ENCODE measurements around the gene KIF13A. TPM values are rescaled to one million over a fixed set of nuclear protein-coding genes. Genes with fewer than 3 reads are reported as not detected.

KIF13A gene
- total RNA-seq, 1 donor from 2014 or later = 44.4 TPM

DNA sequence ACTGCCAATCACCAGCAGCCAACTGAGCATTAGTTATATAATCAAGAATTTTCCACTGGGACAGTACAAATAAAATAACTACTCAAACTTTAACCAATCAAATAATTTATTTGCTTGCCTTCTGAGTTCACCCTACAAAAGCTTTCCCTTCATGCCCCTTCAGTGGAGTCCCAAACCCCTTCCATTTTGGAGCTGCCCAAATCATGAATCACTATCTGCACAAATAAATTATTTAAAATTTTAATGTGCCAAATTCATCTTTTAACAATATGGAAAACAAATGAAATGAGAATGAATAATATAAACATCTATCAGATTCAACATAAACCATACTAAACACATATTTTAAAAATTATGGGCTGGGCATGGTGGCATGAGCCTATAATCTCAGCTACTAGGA is 85.9 kb downstream of the KIF13A start:
- TF ChIP-seq, protein P1, sequence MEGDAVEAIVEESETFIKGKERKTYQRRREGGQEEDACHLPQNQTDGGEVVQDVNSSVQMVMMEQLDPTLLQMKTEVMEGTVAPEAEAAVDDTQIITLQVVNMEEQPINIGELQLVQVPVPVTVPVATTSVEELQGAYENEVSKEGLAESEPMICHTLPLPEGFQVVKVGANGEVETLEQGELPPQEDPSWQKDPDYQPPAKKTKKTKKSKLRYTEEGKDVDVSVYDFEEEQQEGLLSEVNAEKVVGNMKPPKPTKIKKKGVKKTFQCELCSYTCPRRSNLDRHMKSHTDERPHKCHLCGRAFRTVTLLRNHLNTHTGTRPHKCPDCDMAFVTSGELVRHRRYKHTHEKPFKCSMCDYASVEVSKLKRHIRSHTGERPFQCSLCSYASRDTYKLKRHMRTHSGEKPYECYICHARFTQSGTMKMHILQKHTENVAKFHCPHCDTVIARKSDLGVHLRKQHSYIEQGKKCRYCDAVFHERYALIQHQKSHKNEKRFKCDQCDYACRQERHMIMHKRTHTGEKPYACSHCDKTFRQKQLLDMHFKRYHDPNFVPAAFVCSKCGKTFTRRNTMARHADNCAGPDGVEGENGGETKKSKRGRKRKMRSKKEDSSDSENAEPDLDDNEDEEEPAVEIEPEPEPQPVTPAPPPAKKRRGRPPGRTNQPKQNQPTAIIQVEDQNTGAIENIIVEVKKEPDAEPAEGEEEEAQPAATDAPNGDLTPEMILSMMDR (IDR thresholded peaks at IDR 0.05; ENCODE audit: unreplicated experiment) = no peak
- no peaks in the 10 kb centered on the region for H3K4me1 Mint-ChIP-seq (ENCODE audit: low read depth)

DNA sequence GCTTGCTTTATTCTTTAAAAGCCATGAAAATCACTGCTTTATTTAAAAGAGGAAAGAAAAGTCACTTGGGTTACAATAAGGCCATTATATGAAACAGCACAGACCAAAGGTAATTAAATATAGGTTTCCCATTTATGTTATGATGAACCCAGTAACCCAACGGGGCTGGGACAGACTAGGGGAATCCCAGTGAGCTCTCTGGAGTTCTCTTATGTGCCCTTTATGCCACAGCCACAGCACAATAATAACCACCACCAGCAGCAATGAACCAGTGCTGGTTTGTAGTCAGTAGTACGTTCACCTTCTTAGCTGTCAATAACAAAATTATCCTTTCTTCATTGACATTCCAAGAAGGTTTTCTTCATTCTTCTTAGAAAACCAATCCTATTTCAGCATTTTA is 87.4 kb downstream of the KIF13A start:
- Mint-ChIP-seq H3K4me1 (ENCODE audit: low read depth) (no peaks in the 10 kb centered on the region), H3K27ac (no peak overlapping the region), H3K9me3 (ENCODE audit: low read depth) (peaks cover 27% of the 10 kb centered on the region), H3K4me3 (ENCODE audit: low read depth) (no peak overlapping the region), H3K36me3 (ENCODE audit: insufficient read depth) (peaks cover 29% of the 10 kb centered on the region), H3K27me3 (no peaks in the 10 kb centered on the region)
- DNase-seq (ENCODE audit: low spot score, unreplicated experiment) = no peak
- TF ChIP-seq, protein P1 (IDR thresholded peaks at IDR 0.05; ENCODE audit: unreplicated experiment) = no peak

More for the DNA sequence above, 85.9 kb downstream of the KIF13A start:
- H3K27ac Mint-ChIP-seq = no peak overlapping the region
- peaks cover 16% of the 10 kb centered on the region for H3K36me3 Mint-ChIP-seq (ENCODE audit: insufficient read depth)
- no peaks in the 10 kb centered on the region for H3K27me3 Mint-ChIP-seq
- H3K9me3 Mint-ChIP-seq (ENCODE audit: low read depth) = peaks cover 16% of the 10 kb centered on the region
- no peak for DNase-seq (ENCODE audit: low spot score, unreplicated experiment)
- no peak overlapping the region for H3K4me3 Mint-ChIP-seq (ENCODE audit: low read depth)

DNA sequence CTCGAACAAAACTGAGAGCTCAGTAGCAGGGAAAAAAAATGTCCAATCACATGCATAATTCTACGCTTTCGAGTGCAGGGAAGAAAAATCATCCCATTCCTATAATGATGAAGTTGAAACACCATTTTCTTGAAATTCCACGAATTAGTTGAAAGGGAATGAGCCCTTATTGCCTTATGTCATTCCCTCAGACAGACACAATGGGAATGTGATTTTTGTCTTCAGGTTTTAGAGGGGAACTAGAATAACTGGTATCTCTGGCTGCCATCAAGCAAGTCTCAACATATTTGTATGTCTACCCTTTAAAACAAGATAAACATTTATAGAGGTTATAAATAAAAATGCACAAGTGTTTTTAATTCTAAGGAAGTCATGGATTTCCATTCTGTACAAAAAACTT is 87.9 kb downstream of the KIF13A start:
- Mint-ChIP-seq H3K27ac (no peak overlapping the region), H3K9me3 (ENCODE audit: low read depth) (peaks cover 30% of the 10 kb centered on the region), H3K4me3 (ENCODE audit: low read depth) (no peak overlapping the region), H3K4me1 (ENCODE audit: low read depth) (no peaks in the 10 kb centered on the region), H3K36me3 (ENCODE audit: insufficient read depth) (peaks cover 34% of the 10 kb centered on the region), H3K27me3 (no peaks in the 10 kb centered on the region)
- DNase-seq (ENCODE audit: low spot score, unreplicated experiment) = no peak
- TF ChIP-seq, protein P1 (IDR thresholded peaks at IDR 0.05; ENCODE audit: unreplicated experiment) = no peak

DNA sequence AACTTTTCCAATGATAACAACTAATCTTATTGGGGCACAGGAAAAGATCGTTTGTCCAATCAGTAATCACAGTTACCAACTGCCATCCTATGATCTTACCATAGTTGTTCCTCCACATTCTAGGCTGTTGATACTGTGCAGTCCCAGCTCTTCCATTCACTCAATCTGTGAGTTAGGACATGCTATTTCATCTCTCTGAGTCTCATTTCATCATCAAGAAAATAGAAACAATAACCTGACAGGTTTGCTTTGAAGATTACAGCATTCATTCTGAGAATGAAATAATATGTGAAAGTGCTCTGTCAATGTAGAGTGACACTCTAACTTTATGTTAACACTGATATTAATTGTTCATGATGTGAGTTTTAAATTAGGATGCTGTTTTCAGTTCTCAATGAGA is 89.8 kb downstream of the KIF13A start:
- no peak for DNase-seq (ENCODE audit: low spot score, unreplicated experiment)
- TF ChIP-seq, protein P1 (IDR thresholded peaks at IDR 0.05; ENCODE audit: unreplicated experiment) = no peak
- H3K27ac Mint-ChIP-seq = no peak overlapping the region
- H3K27me3 Mint-ChIP-seq = no peaks in the 10 kb centered on the region
- peaks cover 44% of the 10 kb centered on the region for H3K36me3 Mint-ChIP-seq (ENCODE audit: insufficient read depth)
- no peak overlapping the region for H3K4me3 Mint-ChIP-seq (ENCODE audit: low read depth)
- H3K4me1 Mint-ChIP-seq (ENCODE audit: low read depth) = no peaks in the 10 kb centered on the region
- H3K9me3 Mint-ChIP-seq (ENCODE audit: low read depth) = peaks cover 35% of the 10 kb centered on the region

DNA sequence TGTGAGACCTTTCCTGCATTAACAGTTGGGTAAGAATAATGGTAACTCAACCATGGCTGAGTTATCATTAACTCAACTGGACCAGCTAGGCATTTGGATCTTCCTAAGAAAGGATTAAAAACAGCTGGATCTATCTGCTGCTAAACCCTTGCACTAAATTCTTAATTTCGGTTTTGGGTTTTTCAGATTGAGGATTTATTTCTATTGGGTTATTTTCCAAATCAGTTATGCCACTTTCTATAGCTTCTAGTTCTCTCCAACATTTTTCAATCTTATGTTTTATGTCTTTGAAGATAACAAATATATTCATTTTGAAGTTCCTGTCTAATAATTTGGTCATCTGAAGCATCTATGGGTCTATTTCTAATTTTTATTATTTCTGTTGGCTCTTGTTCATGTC is 92.5 kb downstream of the KIF13A start:
- Mint-ChIP-seq H3K9me3 (ENCODE audit: low read depth) (peaks cover 45% of the 10 kb centered on the region), H3K36me3 (ENCODE audit: insufficient read depth) (peaks cover 57% of the 10 kb centered on the region)
- TF ChIP-seq, protein P1 (IDR thresholded peaks at IDR 0.05; ENCODE audit: unreplicated experiment) = no peak

More for the DNA sequence above, 92.5 kb downstream of the KIF13A start:
- H3K4me1 Mint-ChIP-seq (ENCODE audit: low read depth) = no peaks in the 10 kb centered on the region
- no peak for DNase-seq (ENCODE audit: low spot score, unreplicated experiment)
- H3K27me3 Mint-ChIP-seq = no peaks in the 10 kb centered on the region
- H3K4me3 Mint-ChIP-seq (ENCODE audit: low read depth) = no peak overlapping the region
- no peak overlapping the region for H3K27ac Mint-ChIP-seq
